Cardiac fibroblast (primary cell): ENCODE measurements around the gene FKBP2.

ENCODE experiments used
- DNase-seq, 2 donors: peaks; one replicate each; pipeline versions ENCODE4 v3.0.0 to v3.0.0-alpha.2; 2010; ENCODE audit warnings: low read depth in 2 of 2
- H3K4me3 ChIP-seq, 2 donors: replicated peaks in 1 of 2; 1 replicate in 1 of 2; 2 replicates in 1 of 2; pipeline ENCODE4 v1.5.1; 2011; ENCODE audit warnings: low read depth in 2 of 2, low read length in 2 of 2, mild to moderate bottlenecking in 2 of 2, moderate library complexity in 1 of 2
- TF ChIP-seq, protein P1 (sequence below): IDR thresholded peaks from one replicate; pipeline ENCODE4 v1.5.1; 2011; ENCODE audit warnings: low read depth, mild to moderate bottlenecking, low read length, inconsistent platforms

Gene FKBP2

DNA sequence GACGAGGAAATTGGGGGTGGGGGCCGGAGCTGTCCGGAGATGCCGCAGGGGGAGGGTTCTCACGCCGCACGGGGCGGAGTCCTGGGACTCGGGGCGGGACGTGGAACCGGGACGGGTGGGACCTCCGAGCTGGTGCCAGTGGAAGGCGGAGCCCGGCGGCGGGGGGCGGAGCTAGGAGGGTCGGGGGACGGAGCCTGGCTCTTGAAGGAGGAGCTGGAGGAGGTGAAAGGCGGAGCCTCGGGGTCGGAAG lies 271 bp downstream of the FKBP2 start:
- H3K4me3 ChIP-seq: peak overlapping the region; percentile 66 to 78
- DNase-seq: peak; percentile 100
- TF ChIP-seq, protein P1, sequence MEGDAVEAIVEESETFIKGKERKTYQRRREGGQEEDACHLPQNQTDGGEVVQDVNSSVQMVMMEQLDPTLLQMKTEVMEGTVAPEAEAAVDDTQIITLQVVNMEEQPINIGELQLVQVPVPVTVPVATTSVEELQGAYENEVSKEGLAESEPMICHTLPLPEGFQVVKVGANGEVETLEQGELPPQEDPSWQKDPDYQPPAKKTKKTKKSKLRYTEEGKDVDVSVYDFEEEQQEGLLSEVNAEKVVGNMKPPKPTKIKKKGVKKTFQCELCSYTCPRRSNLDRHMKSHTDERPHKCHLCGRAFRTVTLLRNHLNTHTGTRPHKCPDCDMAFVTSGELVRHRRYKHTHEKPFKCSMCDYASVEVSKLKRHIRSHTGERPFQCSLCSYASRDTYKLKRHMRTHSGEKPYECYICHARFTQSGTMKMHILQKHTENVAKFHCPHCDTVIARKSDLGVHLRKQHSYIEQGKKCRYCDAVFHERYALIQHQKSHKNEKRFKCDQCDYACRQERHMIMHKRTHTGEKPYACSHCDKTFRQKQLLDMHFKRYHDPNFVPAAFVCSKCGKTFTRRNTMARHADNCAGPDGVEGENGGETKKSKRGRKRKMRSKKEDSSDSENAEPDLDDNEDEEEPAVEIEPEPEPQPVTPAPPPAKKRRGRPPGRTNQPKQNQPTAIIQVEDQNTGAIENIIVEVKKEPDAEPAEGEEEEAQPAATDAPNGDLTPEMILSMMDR: no peak

DNA sequence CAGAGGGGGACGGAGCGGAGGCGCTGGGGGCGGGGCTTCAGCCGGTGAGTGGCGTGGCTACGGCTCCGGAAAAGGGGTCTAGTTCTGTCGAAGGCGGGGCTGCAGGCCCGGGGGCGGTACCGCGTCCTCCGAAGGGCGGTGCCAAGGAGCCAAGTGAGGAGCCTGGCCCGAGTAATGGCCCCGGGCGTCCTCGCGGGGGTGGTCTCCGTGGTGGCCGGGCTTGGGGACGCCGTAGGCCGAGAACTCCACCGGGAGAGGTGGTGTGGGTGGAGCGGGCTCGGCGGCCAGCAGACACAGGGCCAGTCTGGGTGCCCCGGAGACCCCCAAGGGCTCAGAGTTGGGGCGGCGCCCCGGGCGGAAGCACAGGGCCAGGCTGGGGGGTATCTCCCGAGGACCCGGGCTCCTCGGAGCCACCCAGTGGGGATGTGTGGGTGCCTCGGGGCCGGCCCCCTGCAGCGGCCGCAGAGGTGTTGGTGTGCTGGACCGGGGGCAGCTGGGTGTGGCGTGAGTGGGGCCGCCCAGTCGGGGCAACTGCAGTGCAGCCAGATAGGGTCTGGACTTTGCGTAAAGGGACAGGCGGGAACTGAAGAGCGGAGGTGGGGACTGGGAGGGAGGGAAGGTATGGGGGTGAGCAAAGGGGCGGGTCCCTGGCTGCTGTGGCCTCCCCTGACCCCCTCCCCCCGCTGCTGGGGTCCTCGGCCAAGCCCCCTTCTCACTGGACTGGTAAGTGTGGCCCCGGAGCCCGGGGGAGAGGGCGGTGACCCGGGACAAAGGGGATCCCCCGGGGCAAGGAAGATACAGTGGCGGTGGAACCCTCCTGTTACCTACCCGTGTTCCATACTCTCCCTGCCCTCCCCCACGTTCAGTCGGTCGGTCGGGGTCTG lies 838 bp downstream of the FKBP2 start:
- peak; percentile 39 to 50 for DNase-seq
- TF ChIP-seq, protein P1: no peak
- H3K4me3 ChIP-seq: peak overlapping the region; percentile 65 to 85

DNA sequence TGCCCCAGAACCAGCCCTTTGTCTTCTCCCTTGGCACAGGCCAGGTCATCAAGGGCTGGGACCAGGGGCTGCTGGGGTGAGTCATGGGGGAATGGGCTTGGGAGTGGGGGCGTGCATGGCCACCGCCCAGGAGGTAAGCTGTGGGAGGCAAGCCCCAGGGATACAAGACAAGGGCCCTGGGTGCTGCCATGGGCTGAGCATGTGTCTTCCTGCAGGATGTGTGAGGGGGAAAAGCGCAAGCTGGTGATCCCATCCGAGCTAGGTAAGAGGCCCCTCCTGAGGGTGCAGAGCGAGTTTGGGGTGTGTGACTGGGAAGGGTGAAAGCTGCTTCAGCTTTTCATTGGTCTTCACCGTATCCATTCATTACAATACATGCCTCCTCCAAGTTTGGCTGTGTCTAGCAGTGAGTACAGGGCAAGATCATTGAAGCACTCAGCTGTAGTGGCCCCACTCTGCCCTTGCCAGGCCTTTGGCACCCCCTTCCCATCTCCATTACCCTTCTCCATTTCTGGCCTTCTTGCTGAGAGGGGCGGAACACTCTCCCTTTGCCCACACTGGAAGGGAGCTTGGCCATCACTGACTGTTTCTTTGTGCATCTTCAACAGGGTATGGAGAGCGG lies 2.5 kb downstream of the FKBP2 start:
- peak overlapping the region in 1 of 2 donors; percentile 65 for H3K4me3 ChIP-seq
- TF ChIP-seq, protein P1: no peak
- DNase-seq: no peak

DNA sequence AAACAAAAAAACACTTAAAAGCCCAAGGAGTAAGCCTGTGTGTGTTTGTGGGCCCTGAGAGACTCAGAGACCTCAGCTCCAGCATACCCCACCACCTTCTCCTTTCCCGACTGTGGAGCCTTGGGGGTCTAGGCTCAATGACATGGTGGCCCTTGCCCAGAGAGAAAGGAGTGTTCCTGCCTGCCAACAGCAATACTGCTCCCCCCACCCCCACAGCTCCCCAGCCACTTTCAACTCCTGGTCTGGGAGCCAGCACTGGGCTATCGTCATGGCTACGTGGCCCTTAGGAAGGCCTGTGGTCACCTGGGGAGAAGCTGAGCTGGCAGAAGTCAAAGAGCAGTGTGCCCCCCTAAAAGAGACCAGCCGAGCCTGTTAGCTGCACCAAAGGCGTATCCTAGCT lies 3.2 kb downstream of the FKBP2 start:
- DNase-seq: no peak
- H3K4me3 ChIP-seq: no peak overlapping the region
- TF ChIP-seq, protein P1: no peak

DNA sequence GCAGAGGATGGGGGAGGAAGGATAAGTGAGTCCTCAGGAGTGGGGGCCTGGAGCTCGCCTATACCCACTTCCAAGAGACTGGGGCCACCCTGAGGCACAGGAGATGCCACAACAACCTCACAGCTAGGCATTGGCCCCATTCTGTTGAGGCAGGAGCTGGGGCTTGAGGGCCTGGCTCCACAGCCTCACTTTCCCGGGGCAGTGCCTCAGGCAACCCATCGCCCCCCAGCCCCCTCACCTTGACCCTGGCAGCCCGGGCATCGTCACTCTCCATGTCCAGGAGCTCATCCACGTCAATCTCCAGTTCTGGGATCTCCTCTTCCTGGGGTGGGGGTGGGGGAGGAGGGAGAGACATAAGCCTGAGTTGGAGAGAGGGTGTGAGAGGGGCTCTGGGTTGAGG lies 4.1 kb downstream of the FKBP2 start:
- peak overlapping the region; percentile 78 to 90 for H3K4me3 ChIP-seq
- no peak for DNase-seq
- TF ChIP-seq, protein P1: no peak

DNA sequence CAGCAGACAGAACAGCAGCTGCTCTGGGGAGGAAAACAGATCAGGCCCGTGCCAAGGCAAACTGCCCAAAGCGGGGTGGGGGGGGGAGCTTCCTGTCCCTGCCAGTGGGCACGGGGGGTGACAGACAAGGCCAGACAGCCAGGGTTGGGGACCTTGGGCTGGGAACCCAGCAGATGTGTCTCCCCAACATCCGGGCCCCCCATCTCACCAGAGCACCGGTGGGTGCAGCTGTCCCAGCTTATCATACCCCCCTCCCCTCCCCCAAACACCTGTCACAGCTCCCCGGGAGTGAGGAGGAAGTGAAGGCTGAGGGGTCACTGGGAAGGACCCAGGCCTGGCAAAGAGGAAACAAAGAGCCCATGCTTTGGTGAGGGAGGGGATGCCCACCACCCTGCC lies 4.5 kb downstream of the FKBP2 start:
- DNase-seq: no peak
- TF ChIP-seq, protein P1: no peak
- peak overlapping the region; percentile 78 to 90 for H3K4me3 ChIP-seq
